ENCODE results near the gene AHI1.
A peak's percentile ranks its signal among the peaks of the same experiment; 100 is the strongest.
"Not testable (repeated sequence)": the region's sequence is repeated elsewhere in the genome, so short reads cannot be mapped to it uniquely, and the experiment has no call there.

AHI1 gene

DNA sequence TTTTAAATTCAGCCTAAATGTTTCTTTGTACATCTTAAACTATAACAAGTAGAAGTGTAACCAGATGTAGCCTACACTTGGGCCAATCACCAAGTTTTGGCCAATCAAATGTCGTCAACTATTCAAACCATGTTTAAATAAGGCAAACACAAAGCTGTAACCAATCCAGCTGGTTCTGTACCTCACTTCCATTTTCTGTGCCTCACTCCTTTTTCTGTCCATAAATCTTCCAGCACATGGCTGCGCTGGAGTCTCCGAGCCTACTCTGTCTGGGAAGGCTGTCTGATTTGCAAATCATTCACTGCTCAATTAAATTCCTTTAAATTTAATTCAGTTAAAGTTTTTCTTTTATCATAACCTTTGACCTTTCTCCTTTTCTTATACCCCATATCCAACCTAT, 7.7 kb upstream of the AHI1 start:
- FAIRE-seq = no peak

DNA sequence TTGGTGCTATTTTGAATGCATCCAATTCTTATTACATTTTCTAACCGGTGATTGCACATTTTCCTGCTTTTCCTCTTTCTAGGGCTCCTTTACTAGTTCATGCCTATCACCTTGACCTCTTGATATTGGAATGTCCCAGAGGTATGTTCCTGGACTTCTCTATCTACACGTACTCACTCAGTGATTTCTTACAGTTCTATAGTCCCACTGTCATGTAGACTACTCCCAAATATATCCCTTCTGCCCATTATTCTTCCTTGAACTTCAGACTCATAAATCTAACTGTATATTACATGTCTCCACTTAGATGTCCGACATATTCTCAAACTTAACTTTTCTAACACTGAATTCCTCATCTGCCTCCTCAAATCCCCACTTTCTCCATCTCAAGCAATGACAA, 7.2 kb upstream of the AHI1 start:
- FAIRE-seq = no peak

DNA sequence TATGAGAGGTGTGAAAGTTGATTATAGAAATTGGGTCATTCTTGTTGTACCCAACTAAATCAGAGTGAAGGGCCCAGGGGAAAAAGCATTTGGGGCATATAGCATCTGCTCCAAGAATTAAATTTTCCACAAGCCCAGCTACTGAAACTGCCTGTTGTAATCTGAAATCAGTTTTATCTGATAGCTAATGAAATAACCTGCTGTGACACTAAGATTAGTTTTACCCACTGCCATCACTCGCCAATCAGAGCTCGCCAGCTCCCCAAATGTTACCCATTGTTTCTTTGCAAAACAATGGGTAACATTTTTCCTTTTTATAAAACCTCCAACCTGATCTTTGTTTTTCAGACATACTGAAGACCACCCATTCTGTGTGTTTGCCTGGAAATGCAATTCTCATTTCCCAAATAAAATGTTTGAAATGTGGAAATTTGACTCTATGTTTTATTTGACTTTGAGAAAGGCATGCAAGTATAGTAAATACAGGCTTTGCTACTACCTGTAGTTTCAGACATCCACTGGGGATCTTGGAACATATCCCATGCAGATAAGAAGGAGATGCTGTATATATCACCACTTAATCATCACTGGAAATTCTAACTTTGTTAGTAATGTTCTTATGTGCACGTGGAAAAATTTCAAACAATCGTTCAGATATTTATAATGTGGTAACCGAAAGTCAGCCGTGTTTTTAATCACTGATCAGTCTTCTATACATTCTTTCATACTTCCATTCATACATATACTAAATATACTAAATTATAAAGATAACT, 6.3 kb upstream of the AHI1 start:
- FAIRE-seq = no peak

- FAIRE-seq = no peak
Measured at GRCh38 chr6:135499441-135500340, 2.2 kb upstream of the AHI1 start.

- FAIRE-seq = no peak
Measured at GRCh38 chr6:135498185-135498841, 773 bp upstream of the AHI1 start.

- FAIRE-seq = no peak
Measured at GRCh38 chr6:135496800-135497411, 634 bp downstream of the AHI1 start.

DNA sequence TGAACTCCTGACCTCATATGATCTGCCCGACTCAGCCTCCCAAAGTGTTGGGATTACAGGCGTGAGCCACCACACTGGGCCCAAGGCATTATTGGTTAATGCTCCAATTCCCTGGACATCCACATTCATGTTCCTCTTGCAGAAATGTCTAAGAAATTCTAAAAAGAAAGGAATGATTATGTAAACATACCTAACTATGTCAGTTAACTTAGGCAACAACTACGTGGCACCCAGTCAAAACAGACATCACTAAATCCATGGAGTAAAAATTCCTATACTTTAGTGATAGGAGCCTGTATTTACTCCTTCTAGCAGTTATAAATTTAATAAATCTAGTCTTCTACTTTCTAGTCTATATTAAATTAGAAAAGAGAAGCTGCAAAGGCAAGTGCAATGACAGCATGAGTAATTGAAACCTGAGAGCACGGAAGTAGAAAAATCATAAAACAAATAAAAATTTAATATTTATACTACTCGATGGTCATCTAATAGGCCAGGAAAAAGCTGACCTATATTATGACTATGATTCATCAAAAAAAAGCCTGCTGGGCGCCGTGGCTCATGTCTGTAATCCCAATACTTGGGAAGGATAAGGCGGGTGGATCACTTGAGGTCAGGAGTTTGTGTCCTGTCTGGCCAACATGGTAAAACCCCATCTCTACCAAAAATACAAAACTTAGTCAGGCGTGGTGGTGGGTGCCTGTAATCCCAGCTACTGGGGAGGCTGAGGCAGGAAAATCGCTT, 4.2 kb downstream of the AHI1 start:
- FAIRE-seq = no peak

GRCh38 chr6:135490381-135490780, 7.2 kb downstream of the AHI1 start:
- FAIRE-seq = no peak

DNA sequence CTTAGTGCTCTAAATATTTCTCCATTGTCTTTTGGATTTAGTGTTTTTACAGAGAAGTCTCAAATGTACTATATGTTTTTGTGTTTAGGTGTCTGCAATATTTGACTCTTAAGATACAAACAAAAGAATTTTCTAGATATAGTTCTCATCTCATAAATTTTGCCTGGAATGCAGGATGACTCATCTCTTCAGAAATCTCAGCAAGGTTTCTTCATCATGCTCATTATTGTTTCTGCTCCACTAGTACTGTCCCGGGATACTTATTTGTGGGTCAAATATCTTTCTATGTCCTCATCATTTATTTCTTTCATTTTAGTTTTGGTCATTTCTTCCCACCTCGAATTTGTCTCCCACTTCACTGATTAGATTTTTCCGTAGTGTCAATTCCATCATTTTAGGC, 9.5 kb downstream of the AHI1 start:
- no peak for FAIRE-seq

DNA sequence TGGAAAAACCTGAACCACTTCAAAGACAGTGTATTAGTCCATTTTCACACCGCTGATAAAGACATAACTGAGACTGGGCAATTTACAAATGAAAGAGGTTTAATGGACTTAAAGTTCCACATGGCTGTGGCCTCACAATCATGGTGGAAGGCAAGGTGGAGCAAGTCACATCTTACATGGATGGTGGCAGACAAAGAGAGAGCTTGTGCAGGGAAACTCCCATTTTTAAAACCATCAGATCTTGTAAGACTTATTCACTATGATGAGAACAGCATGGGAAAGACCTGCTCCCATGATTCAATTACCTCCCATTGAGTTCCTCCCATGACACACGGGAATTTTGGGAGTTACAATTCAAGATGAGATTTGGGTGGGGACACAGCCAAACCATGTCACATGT, 13.6 kb downstream of the AHI1 start:
- FAIRE-seq = not testable (repeated sequence)

GRCh38 chr6:135481783-135482369, 15.7 kb downstream of the AHI1 start:
- peak; percentile 55 for FAIRE-seq

- FAIRE-seq = no peak
Measured at GRCh38 chr6:135479601-135480000, 17.9 kb downstream of the AHI1 start.

GRCh38 chr6:135478626-135479025, 18.9 kb downstream of the AHI1 start:
- FAIRE-seq = no peak

- no peak for FAIRE-seq
Measured at GRCh38 chr6:135475292-135475886, 22.2 kb downstream of the AHI1 start.

DNA sequence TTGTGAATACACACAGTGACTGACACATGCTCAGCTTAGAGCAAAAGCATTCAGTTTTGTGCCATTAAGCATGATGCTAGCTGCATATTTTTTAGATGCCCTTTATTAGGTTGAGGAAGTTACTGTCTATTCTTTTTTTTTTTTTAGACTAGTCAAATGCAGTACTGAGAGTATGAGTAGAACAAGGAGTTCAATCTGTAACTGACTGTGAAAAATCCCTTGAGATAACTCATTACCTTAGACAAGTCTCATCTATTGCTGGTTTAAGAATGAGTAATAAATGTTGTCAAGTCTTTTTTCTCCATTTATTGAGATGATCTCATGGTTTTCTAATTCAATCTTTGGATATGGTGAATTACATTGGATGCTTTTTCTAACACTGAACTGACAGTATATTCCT, 23.2 kb downstream of the AHI1 start:
- FAIRE-seq = no peak

- no peak for FAIRE-seq
Measured at GRCh38 chr6:135465903-135466302, 31.6 kb downstream of the AHI1 start.

DNA sequence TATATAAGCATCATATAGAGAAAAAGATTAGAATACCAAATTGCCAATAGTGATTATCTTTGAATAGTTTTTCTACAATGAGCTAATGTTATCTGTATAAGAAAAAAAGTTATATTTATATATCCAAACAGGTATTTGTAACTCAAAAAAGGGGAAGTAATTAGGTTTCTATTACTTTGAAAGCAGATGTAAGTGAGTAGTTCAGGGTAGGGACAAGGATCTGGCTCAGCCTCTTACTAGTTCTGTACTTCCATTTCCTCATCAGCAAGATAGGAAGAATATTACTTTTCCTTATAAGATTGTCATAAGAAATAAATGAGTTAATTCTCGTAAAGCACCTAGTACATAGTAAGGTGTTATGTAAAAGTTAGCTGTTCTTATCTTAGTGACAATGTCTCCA, 32.2 kb downstream of the AHI1 start:
- FAIRE-seq = no peak

- no peak for FAIRE-seq
Measured at GRCh38 chr6:135464634-135465033, 32.9 kb downstream of the AHI1 start.

GRCh38 chr6:135461208-135461607, 36.3 kb downstream of the AHI1 start:
- FAIRE-seq = peak; percentile 47

DNA sequence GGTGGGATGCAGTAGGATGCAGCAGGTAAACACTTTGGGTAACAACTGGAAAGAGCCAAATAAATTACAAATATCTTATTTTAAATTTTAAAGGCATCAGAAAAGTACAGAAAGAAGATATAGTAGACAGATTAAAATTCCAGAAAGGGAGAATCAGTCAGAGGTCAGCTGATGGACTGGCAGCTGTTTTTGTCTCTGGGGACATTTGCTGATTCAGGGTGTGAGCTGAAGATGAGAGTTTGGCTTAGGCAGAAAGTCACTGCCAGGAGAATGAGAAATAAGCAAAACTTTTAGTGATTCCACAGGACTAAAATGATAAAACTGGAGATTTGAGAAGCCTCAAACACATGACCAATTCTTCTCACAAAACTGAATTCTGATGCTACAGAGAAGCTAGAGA, 39.5 kb downstream of the AHI1 start:
- FAIRE-seq = no peak

DNA sequence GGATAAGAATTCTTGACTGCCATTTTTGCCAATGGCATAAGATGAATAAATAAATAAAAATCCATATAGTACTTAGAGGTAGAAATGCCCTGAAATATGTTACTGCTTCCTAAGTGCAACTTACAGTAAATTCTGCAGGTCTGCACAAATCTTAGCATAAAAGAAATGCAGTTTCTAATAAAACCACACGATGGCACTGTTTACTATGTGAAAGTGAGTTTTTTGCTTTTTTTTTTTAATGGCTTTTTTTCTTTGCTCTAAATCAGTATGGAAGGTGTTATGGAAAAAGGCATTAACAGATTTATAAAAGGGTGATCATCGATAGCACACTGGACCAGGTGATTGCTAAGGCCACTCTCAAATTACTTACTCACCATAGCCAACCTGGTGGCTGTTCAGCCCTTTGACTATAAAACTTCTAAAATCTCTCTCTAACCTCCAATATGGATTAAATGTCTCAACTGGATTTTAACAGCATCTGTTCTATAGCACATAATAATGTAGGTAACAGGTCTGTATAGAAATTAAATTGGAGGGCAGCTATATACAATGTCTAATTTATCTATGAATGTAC, 45.8 kb downstream of the AHI1 start:
- peak; percentile 97 for FAIRE-seq
